Erythroblast (primary cell): ENCODE measurements around the gene DCST2.

Experiments
- DNase-seq, 2 experiments: peaks; one replicate each; lab custom pipeline; 2025; lab: John Stamatoyannopoulos, UW
- GATA1 ChIP-seq: IDR thresholded peaks from 2 replicates; pipeline ENCODE4 v1.6.1; 2011; ENCODE audit warnings: low read depth, mild to moderate bottlenecking, control low read depth, low read length, moderate library complexity
- POLR2A ChIP-seq: IDR thresholded peaks from 2 replicates; pipeline ENCODE4 v1.6.1; 2011; ENCODE audit warnings: mild to moderate bottlenecking, low read length

DCST2 gene

GRCh38 chr1:155035936-155036335, 2.4 kb upstream of the DCST2 start:
- TF ChIP-seq GATA1 (no peak), POLR2A (no peak)
- no peak for DNase-seq

DNA sequence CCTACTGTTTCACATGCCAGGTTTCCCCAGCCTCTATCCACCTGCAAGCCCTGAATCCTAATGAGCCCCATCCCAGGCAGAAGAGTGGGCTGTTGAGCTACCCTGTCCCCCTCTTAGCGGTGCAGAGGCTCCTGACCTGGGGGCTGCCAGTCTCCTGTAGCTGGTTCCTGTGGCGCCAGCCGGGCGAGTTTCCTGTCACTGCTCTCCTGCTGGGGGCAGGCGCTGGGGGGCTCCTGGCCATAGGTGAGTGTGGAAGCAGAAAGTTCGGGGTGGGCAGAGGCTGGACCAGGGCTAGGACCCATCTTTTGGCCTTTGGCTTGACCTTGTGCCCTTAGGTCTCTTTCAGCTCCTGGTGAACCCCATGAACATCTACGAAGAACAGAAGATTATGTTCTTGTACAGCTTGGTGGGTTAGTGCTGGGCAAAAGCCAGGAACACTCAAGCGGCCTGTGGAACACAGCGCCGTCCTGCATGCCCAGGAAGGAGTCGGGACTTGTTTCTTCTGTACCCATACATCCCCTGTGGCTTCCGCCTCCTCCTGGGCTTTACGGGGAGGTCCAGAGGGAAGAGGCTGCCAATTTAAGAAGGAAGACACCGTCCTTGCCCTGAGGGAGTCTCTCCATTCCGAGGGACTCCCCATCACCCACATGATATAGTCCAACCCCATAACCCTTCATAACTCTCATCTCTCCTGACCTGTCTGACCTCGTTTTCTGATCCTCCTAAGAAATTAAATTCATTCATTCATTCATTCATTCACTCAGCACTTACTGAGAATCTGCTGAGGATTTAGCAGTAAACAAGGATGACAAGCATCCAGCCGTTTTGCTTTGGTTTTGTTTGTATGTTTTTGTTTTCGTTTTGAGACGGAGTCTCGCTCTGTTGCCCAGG, 982 bp upstream of the DCST2 start:
- no peak for TF ChIP-seq POLR2A
- no peak for TF ChIP-seq GATA1
- DNase-seq, result no peak

- no peak for DNase-seq
- no peak for TF ChIP-seq GATA1
- no peak for TF ChIP-seq POLR2A
Measured at GRCh38 chr1:155032886-155033285, 695 bp downstream of the DCST2 start.

DNA sequence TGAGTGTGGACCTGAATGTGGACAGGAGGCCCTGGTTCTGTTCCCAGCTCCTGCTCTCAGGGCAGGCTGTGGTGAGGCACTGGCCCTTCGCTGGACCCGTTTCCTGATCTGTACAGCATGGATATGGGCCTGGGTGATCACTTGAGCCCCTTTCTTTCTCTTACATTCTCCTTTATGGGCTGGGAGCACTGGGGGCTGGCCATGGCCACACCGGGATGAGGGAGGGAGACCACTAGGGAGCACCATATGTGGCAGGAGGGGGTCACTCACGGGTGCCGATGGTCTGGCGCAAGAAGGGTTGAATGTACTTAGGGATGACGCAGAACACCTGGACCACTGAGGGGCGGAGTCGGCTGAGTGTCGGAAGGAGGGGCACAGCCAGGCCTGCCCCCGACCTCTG, 2.7 kb downstream of the DCST2 start:
- no peak for DNase-seq
- no peak for TF ChIP-seq GATA1
- TF ChIP-seq POLR2A, result no peak

DNA sequence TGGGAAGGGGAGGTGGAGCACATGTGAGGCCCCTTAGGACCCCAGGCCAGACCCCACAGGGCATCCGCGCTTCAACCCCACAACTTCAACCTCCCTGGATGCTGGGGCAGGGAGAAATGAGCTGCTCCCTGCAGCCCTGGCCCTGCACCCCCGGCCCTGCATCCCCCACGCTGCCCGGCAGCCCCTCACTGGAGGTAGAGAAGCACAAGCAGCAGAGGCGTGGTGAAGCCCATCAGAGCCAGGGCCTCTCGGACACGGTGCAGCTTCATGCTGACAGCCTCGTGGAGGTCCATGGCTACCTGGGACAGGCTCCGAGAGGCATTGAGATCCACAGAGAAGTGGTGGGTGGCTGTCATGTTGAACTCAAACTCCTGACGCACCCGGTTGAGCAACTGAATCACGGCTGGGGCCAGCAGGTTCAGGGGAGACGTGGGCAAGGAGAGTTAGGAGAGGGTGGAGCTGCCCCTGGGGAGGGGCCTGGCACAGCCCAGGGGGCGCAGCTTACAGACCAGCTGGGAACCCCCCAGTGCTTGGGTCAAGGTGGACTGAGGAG, 3.3 kb downstream of the DCST2 start:
- TF ChIP-seq POLR2A (no peak), GATA1 (no peak)
- no peak for DNase-seq

DNA sequence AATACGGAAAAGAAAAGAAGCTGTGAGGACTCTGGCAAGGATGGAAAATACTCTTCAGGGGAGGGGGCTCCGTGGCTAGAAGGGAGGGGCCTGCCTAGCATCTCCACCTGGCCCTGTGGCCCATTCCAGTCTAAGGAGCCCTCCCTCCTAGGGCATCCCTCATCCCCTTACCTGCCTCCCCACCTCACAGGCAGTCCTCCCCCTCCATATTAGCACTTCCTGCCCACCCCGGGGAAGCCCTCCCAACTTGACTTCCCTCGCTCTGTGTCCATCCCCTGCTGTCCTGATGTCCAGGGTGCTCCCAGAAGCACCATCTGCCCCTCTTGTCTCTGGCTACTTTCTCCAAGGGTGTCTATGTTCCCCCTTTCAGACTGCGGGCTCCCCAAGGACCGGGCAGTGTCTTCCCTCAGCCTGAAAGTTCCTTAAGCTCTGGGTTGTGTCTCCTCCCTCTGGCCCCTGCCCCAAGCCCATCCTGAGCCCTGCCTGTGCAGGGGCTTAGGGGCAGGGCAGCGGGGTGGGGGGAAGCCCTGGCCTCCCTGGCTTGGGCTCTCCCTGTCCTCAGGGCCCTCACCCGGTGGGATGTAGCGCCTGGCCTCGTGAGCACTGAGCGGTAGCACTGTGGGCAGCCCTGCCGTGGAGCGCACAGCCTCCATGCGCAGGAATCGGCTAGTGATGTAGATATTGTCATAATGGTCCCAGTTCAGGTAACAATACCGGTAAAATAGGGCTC, 3.9 kb downstream of the DCST2 start:
- no peak for DNase-seq
- TF ChIP-seq POLR2A, result no peak
- no peak for TF ChIP-seq GATA1

DNA sequence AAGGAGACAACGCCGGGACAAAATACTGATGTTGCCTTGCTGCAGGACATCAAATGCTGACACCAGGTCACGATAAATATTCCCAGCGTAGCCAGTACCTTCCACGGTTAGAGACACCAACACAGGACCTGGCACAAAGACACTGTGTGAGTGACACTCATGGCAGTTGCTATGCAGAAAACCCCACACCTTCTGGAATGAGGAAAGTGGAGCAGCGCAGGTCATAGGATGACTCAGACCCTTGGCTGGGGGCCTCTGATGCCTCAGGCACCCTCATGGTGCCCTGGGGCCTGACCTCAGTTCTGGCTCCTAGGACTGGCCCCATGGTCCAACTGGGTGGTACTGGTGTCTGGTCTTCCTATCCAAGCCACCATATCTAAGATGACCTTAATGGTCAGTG, 7.0 kb downstream of the DCST2 start:
- no peak for DNase-seq
- TF ChIP-seq POLR2A (no peak), GATA1 (no peak)

GRCh38 chr1:155026154-155026553, 7.4 kb downstream of the DCST2 start:
- DNase-seq, result no peak
- TF ChIP-seq POLR2A (no peak), GATA1 (no peak)

DNA sequence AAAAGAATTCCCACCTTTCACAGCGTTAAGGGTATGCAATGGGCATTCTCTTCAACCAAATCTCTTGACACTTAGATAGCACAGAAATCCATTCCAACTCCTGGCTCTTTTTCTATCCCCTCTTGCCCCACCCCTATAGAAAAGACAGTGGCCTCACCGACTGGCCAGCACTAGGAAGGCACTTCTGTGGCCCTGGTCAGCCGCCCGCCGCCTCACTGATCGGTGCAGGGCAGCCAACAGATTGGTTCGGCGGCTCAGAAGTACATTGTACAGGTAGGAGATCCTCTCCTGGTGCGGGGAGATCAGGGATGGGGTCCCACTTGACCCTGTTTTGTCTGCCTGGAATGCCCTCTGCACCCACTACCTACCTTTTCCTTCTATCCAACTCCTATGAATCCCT, 9.3 kb downstream of the DCST2 start:
- no peak for DNase-seq
- TF ChIP-seq GATA1 (no peak), POLR2A (no peak)

GRCh38 chr1:155023627-155024026, 10.0 kb downstream of the DCST2 start:
- TF ChIP-seq POLR2A, result no peak
- TF ChIP-seq GATA1, result no peak
- DNase-seq, result no peak

DNA sequence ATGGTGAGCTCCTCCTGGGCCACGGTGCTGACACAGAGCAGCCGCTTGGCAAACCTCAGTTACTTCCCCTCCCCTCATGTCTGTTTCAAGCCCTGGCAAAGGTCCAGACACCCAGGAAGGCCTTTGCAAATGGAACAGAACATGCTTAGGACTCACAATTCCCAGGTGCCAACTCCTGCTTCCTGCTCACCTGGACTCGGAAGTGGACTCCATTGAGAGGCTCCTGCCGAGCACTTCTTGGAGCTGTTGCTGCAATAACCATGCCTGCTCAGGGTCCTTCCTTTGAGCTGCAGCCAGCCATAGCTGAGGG, 10.7 kb downstream of the DCST2 start:
- DNase-seq, result peak; percentile 61 to 68
- TF ChIP-seq GATA1 (no peak), POLR2A (no peak)

- no peak for DNase-seq
- TF ChIP-seq POLR2A (no peak), GATA1 (no peak)
Measured at GRCh38 chr1:155022136-155022926, 11.2 kb downstream of the DCST2 start.
